NT2/D1 (cell line): ENCODE data around the gene TBCCD1.

Experiments used
- DNase-seq: peaks from one replicate; pipeline ENCODE4 v3.0.0-alpha.2; 2011; ENCODE audit warnings: low read depth, low spot score
- H3K27me3 ChIP-seq: 2 replicates; pipeline ENCODE4 v1.6.0; 2011; ENCODE audit warnings: mild to moderate bottlenecking; ENCODE audit not compliant: insufficient read length, insufficient read depth
- H3K36me3 ChIP-seq: 2 replicates; pipeline ENCODE4 v1.6.1; 2011; ENCODE audit warnings: mild to moderate bottlenecking, low read length, mixed read lengths; ENCODE audit not compliant: insufficient read depth, insufficient read length
- H3K4me1 ChIP-seq: 2 replicates; pipeline ENCODE4 v1.5.1; 2011; ENCODE audit not compliant: insufficient read depth, insufficient read length
- H3K4me3 ChIP-seq: 2 replicates; pipeline ENCODE4 v1.5.1; 2011; ENCODE audit warnings: low read depth; ENCODE audit not compliant: insufficient read length
- H3K9ac ChIP-seq: 2 replicates; pipeline ENCODE4 v1.6.0; 2011; ENCODE audit warnings: low read depth; ENCODE audit not compliant: insufficient read length
- H3K9me3 ChIP-seq: 2 replicates; pipeline ENCODE4 v1.5.1; 2011; ENCODE audit warnings: mild to moderate bottlenecking, low read length; ENCODE audit not compliant: insufficient read depth
- SUZ12 ChIP-seq: IDR thresholded peaks from 2 replicates; pipeline ENCODE4 v1.6.1; 2011; ENCODE audit not compliant: insufficient read length, insufficient read depth; ENCODE audit errors: extremely low read depth
- YY1 ChIP-seq: IDR thresholded peaks from 2 replicates; pipeline ENCODE4 v1.6.1; 2011; ENCODE audit not compliant: insufficient read length, insufficient read depth
- ZNF274 ChIP-seq: IDR thresholded peaks from 2 replicates; pipeline ENCODE4 v1.6.1; 2011; ENCODE audit warnings: mild to moderate bottlenecking, low read depth, low read length

Gene TBCCD1, protein sequence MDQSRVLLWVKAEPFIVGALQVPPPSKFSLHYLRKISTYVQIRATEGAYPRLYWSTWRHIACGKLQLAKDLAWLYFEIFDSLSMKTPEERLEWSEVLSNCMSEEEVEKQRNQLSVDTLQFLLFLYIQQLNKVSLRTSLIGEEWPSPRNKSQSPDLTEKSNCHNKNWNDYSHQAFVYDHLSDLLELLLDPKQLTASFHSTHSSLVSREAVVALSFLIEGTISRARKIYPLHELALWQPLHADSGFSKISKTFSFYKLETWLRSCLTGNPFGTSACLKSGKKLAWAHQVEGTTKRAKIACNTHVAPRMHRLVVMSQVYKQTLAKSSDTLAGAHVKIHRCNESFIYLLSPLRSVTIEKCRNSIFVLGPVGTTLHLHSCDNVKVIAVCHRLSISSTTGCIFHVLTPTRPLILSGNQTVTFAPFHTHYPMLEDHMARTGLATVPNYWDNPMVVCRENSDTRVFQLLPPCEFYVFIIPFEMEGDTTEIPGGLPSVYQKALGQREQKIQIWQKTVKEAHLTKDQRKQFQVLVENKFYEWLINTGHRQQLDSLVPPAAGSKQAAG

DNA sequence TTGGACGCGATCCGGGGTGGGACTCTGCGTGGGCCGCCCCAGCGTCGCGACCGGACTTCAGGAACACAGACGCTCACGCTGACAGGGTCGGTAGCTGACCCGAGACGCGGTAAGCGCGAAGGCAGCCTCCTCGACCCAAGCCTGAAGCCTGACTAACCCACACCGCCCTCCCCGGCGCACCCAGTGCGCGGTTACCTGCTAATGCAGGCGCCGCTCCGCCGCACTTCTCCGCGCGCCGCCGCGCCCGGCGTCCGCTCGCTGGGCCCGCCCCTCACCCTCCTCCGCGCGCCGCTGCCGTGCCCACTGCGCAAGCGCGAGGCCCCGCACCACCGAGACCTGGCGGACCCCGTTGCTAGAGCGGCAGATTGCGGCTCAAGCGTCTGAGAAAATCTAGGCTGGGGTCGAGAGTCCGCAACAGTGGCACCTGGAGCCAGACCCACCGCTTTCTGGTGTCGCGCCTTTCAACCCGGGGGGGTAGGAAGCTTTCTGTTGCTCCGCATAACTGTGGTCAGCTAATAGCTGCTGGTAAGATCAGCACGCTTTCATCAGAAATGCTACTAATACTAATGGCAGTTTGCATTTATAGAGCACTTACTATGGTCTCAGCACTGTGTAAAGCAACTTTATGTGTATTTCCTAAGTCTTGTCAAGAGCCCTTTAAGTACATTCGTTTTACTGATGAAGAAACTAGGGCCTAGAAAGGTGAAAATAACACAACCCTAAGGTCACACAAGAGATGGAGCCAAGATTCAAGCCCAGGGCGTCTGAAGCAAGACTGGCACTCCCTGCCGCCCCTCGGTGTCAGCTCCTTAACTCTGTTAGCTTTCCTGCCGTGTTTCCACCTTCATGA lies at the start of gene TBCCD1:
TSS of gene TBCCD1 (minus strand) at position 268 of the 850 bp plus-strand sequence. CDS start 3,010 bp downstream, outside the sequence.
- no peaks in the 10 kb centered on the region for H3K9me3 ChIP-seq
- peak; percentile 88 for DNase-seq
- peak within 1 kb of the TSS; percentile 96 for H3K9ac ChIP-seq
- H3K36me3 ChIP-seq = peaks cover 18% of the 10 kb centered on the region
- no peaks in the 10 kb centered on the region for H3K27me3 ChIP-seq
- no peak for TF ChIP-seq ZNF274
- H3K4me3 ChIP-seq = peak within 1 kb of the TSS; percentile 88
- H3K4me1 ChIP-seq = no peaks in the 10 kb centered on the region

DNA sequence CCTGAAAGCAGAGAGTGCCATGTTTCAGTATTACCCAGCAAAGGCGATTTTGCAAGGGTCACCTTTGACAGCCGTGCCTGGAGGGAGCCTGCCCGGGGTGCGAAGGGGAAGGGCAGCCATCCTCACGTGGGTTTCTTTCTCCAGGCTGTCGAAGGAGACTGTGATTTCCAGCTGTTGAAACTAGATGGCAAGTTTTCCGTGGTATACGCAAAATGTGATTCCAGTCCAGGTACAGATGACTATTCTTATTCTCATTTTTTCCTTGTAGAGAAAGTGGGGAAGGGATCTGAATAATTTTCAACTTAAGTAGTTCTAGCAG lies 49.1 kb upstream of the TBCCD1 start:
- DNase-seq = no peak
- H3K4me3 ChIP-seq = no peak overlapping the region
- peaks cover 18% of the 10 kb centered on the region for H3K27me3 ChIP-seq
- peaks cover 4% of the 10 kb centered on the region for H3K4me1 ChIP-seq
- H3K9me3 ChIP-seq = no peaks in the 10 kb centered on the region
- TF ChIP-seq YY1 (no peak), ZNF274 (no peak), SUZ12 (no peak)
- no peaks in the 10 kb centered on the region for H3K36me3 ChIP-seq
- H3K9ac ChIP-seq = no peak overlapping the region

DNA sequence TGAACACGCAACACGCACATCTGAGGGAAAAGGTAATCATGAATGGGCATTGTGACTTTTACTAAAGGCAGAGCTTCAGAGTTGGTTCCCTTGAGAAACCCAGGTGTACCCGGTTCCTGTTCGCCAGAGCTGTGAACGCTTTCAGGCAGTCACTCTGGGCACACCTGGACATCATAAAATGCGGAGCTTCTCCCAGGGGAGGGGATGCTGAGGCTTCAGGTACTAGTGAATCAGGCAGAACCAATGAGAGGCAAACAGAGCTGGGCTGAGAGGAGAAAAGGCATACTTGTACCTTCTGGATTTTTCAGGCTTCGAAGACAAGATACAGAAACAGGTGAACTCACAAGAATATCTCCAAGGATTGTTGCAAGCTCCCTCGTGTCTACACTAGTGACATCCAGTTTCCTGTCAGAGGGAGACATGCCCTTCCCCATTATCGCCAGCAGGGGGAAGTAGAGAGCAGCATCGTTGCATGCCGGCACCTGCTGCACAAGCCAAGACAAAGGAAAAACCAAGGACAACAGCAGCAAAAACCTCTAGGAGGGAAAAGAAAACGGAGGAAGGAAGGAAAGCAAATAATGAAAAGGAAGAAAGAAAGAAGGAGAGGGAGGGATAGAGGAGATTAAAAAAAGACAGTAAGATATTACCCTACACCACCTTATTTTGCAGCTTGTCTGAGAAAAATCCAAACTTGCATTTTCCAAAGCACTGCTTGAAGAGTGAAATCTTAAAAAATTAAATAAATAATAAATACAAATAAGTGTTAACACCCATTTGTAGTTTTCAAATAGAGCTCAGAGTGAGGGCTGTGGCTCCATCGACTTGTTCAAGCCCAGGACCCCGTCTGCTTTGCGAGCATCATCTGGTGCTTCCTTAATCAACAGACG lies 47.7 kb upstream of the TBCCD1 start:
- no peaks in the 10 kb centered on the region for H3K36me3 ChIP-seq
- H3K27me3 ChIP-seq = peaks cover 18% of the 10 kb centered on the region
- H3K9me3 ChIP-seq = no peaks in the 10 kb centered on the region
- peaks cover 4% of the 10 kb centered on the region for H3K4me1 ChIP-seq
- TF ChIP-seq SUZ12 (no peak), YY1 (no peak), ZNF274 (no peak)
- no peak overlapping the region for H3K9ac ChIP-seq
- DNase-seq = peak; percentile 81
- no peak overlapping the region for H3K4me3 ChIP-seq

DNA sequence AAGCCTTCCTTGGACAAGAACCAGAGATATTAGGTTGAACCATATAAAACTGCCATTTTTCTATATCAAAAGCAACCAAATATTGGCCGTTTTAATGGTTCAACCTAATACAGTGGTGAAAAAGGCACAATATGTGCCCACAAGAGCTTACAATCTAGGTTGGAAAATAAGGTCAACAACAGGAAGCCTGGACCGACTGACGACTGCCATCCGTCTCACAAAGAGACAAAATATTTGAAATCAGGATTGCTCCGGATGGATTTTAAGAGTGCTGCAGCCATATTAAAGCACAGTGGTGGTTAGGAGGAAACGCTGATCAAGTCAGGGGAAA lies 47.1 kb upstream of the TBCCD1 start:
- no peaks in the 10 kb centered on the region for H3K9me3 ChIP-seq
- H3K36me3 ChIP-seq = no peaks in the 10 kb centered on the region
- H3K4me3 ChIP-seq = no peak overlapping the region
- TF ChIP-seq SUZ12 (no peak), ZNF274 (no peak), YY1 (no peak)
- peaks cover 18% of the 10 kb centered on the region for H3K27me3 ChIP-seq
- H3K4me1 ChIP-seq = peaks cover 4% of the 10 kb centered on the region
- H3K9ac ChIP-seq = no peak overlapping the region
- DNase-seq = no peak

DNA sequence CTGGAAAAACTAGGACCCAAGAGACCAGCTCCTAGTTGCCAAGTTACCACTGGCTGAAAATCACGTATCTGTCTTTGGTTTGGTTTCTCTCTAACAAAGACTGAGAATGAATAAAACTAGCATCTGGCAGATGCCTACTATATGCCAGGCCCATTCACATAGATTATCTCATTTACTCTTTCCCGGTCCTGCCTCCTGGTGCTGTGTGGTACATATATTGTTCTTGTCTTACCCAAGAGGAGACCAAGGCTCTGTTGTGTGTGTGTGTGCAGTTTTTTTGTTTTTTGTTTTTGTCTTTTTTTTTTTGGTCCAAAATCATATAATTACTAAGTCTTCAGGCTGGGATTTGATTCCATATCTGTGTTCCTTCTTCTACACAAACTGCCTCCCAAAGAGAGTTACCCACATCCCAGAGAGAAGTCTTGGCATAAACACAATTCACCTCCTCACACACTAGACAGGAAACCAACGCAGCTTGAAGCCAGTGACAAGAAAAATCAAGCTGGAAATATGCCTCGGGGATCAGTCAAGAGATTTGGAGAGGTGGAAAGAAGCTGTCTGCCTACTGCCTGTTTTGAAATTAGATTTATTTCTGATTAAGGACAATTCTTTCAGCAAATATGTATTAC lies 46.6 kb upstream of the TBCCD1 start:
- no peak overlapping the region for H3K9ac ChIP-seq

DNA sequence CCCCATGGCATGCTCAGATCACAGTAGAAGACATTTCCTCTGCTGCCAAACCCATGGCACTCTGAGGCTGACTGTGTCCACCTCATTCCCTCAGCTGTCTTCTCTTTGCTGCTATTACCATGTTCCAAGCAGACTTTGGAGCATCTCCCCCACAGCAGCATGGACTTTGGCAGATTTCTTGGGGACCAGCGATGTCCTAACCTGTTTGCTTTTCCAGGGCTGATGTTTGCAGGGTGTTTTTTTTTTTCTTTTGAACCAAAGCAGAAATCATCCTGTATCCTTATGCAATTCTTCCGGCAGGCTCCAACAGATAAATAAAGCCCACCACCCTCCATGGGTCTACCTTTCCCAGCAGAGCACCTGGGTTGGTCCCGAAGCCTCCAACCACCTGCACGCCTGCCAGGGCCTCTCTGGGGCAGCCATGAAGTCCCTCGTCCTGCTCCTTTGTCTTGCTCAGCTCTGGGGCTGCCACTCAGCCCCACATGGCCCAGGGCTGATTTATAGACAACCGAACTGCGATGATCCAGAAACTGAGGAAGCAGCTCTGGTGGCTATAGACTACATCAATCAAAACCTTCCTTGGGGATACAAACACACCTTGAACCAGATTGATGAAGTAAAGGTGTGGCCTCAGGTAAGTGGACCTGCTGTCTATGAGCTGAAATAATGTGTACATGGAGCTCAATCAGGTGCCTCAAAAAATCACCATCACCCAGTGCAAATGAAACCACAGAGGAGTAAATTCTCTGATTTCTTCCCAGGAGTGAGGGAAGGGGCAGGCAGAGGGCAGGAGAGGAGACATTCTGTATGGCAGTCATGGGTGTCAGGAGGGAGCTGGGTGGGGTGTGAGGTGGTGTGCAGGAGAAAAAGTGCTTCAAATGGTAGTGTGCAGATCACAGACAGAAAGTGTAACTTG lies 45.8 kb upstream of the TBCCD1 start, which contains the start of gene AHSG:
TSS of gene AHSG (plus strand) at position 340 of the 916 bp plus-strand sequence. CDS start at position 422, 82 bp downstream.
- no peak for DNase-seq
- H3K36me3 ChIP-seq = no peaks in the 10 kb centered on the region
- H3K9me3 ChIP-seq = no peaks in the 10 kb centered on the region
- TF ChIP-seq ZNF274 (no peak), YY1 (no peak), SUZ12 (no peak)
- no peak within 1 kb of the TSS for H3K4me3 ChIP-seq
- H3K9ac ChIP-seq = no peak within 1 kb of the TSS
- peaks cover 11% of the 10 kb centered on the region for H3K27me3 ChIP-seq
- peaks cover 4% of the 10 kb centered on the region for H3K4me1 ChIP-seq

More for the DNA sequence above, 46.6 kb upstream of the TBCCD1 start:
- no peak for TF ChIP-seq ZNF274
- no peak for TF ChIP-seq YY1
- no peak for TF ChIP-seq SUZ12
- Histone ChIP-seq H3K4me3 (no peak overlapping the region), H3K27me3 (peaks cover 18% of the 10 kb centered on the region), H3K36me3 (no peaks in the 10 kb centered on the region), H3K4me1 (peaks cover 4% of the 10 kb centered on the region), H3K9me3 (no peaks in the 10 kb centered on the region)
- DNase-seq = no peak
